Upper lobe of left lung (tissue), 4 donors: ENCODE results near the gene PI16.

ENCODE experiments used
- POLR2AphosphoS5 ChIP-seq, 2 donors: sonication (generic); formaldehyde crosslinking; IDR thresholded peaks; one replicate each; pipeline ENCODE4 v1.5.1; 2017; ENCODE audit warnings: antibody characterized with exemption in 2 of 2
- TF ChIP-seq, protein P1 (sequence below), 6 experiments: fragments of 450-650 bp in 4 of 6; fragments of 200-600 bp in 2 of 6; sonication (generic) in 2 of 6; IDR thresholded peaks; one replicate each; pipeline ENCODE4 v1.5.1; 2016 to 2019; ENCODE audit warnings: antibody characterized with exemption in 6 of 6

DNA sequence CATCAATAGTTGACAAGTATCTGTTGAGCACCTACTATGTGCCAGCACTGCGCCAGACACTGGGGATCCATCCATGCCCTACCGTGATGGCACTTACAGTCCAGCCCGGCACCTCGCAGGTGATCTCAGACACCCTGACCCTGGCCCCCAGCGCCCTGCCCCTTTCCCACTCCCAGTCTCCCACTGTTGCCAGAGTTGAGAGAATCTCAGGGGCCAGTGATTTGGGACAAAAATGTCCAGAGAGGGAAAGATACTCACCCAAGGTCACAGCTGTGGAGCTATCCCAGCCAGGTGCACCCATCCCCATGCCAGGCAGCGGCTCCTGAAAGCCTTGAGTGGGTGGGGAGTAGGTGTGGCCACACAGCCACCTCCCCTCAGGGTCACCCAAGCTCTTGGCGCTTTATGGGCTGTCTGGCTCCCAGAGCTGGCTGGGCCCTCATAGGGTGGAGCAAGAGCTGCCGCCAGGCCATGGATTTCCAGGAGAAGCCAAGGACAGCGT lies 3.3 kb downstream of the PI16 start:
- TF ChIP-seq, protein P1, sequence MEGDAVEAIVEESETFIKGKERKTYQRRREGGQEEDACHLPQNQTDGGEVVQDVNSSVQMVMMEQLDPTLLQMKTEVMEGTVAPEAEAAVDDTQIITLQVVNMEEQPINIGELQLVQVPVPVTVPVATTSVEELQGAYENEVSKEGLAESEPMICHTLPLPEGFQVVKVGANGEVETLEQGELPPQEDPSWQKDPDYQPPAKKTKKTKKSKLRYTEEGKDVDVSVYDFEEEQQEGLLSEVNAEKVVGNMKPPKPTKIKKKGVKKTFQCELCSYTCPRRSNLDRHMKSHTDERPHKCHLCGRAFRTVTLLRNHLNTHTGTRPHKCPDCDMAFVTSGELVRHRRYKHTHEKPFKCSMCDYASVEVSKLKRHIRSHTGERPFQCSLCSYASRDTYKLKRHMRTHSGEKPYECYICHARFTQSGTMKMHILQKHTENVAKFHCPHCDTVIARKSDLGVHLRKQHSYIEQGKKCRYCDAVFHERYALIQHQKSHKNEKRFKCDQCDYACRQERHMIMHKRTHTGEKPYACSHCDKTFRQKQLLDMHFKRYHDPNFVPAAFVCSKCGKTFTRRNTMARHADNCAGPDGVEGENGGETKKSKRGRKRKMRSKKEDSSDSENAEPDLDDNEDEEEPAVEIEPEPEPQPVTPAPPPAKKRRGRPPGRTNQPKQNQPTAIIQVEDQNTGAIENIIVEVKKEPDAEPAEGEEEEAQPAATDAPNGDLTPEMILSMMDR (IDR thresholded peaks at IDR 0.05), result no peak
- TF ChIP-seq POLR2AphosphoS5 (IDR thresholded peaks at IDR 0.05), result no peak
